Fibroblast of lung (primary cell): ENCODE results near the gene SETBP1. TPM values are rescaled to one million over a fixed set of nuclear protein-coding genes. Genes with fewer than 3 reads are reported as not detected.

Experiments
- DNase-seq, 2 donors: peaks; one replicate each; pipeline versions ENCODE4 v3.0.0 to v3.0.0-alpha.2; 2010; ENCODE audit warnings: low read depth in 2 of 2
- H2AFZ ChIP-seq: 2 replicates; pipeline ENCODE4 v1.5.1; 2012; ENCODE audit warnings: low read length, control low read depth, inconsistent platforms
- H3K27ac ChIP-seq: 2 replicates; pipeline ENCODE4 v1.5.1; 2011; ENCODE audit warnings: low read length, control low read depth; ENCODE audit not compliant: insufficient read depth
- H3K27me3 ChIP-seq: 2 replicates; pipeline ENCODE4 v1.5.1; 2011; ENCODE audit warnings: mild to moderate bottlenecking, low read length; ENCODE audit not compliant: control insufficient read depth, insufficient read depth
- H3K36me3 ChIP-seq: 2 replicates; pipeline ENCODE4 v1.5.1; 2011; ENCODE audit warnings: low read length; ENCODE audit not compliant: control insufficient read depth, insufficient read depth
- H3K4me1 ChIP-seq: 2 replicates; pipeline ENCODE4 v1.5.1; 2011; ENCODE audit warnings: low read length; ENCODE audit not compliant: control insufficient read depth, insufficient read depth; ENCODE audit errors: extremely low read depth
- H3K4me2 ChIP-seq: 2 replicates; pipeline ENCODE4 v1.5.1; 2011; ENCODE audit warnings: low read length, control low read depth; ENCODE audit not compliant: insufficient read depth; ENCODE audit errors: extremely low read depth
- H3K4me3 ChIP-seq, 4 experiments: fragments of 200-600 bp in 1 of 4; sonication (generic) in 1 of 4; replicated peaks in 1 of 4; 2 replicates each; pipeline ENCODE4 v1.5.1; 2011 to 2016; ENCODE audit warnings: low read length in 4 of 4, low read depth in 3 of 4, mild to moderate bottlenecking in 3 of 4, control low read depth in 2 of 4, inconsistent platforms in 1 of 4, mixed read lengths in 1 of 4; ENCODE audit not compliant: insufficient read depth in 1 of 4; ENCODE audit errors: control extremely low read depth in 1 of 4
- H3K79me2 ChIP-seq: 2 replicates; pipeline ENCODE4 v1.5.1; 2012; ENCODE audit warnings: mild to moderate bottlenecking, low read length, inconsistent platforms; ENCODE audit not compliant: control insufficient read depth, insufficient read depth
- H3K9ac ChIP-seq: 2 replicates; pipeline ENCODE4 v1.5.1; 2011; ENCODE audit warnings: mild to moderate bottlenecking, low read length, control low read depth; ENCODE audit not compliant: insufficient read depth
- H3K9me3 ChIP-seq: 2 replicates; pipeline ENCODE4 v1.5.1; 2012; ENCODE audit warnings: low read depth, low read length; ENCODE audit not compliant: control insufficient read depth, insufficient read depth
- H4K20me1 ChIP-seq: 2 replicates; pipeline ENCODE4 v1.5.1; 2011; ENCODE audit warnings: low read length; ENCODE audit not compliant: control insufficient read depth, insufficient read depth; ENCODE audit errors: extremely low read depth
- EZH2 ChIP-seq: IDR thresholded peaks from 2 replicates; pipeline ENCODE4 v1.5.1; 2012; ENCODE audit warnings: low read length, control low read depth, mild to moderate bottlenecking; ENCODE audit errors: missing control alignments
- polyA plus RNA-seq, 2 donors: library from polyadenylated mRNA; depleted of rRNA in 1 of 2; stranded (reverse) in 1 of 2; unstranded in 1 of 2; fragments of >200 nt; gene quantifications; 2 replicates each; pipeline ENCODE4 v1.2.1, GENCODE V29; 2011 to 2012; ENCODE audit warnings: missing spikeins in 1 of 2
- total RNA-seq: library from RNA; depleted of rRNA; stranded (reverse); fragments of >200 nt; gene quantifications from 2 replicates; pipeline ENCODE4 v1.2.1, GENCODE V29; 2014
- TF ChIP-seq, protein P1 (sequence below), 2 donors: IDR thresholded peaks in 1 of 2; conservative IDR thresholded peaks in 1 of 2; 1 replicate in 1 of 2; 2 replicates in 1 of 2; pipeline ENCODE4 v1.5.1; 2011 to 2012; ENCODE audit warnings: low read length in 2 of 2, control low read depth in 1 of 2, inconsistent platforms in 1 of 2, low read depth in 1 of 2, mild to moderate bottlenecking in 1 of 2

The SETBP1 gene
- total and polyA plus RNA-seq, 2 donors (not counting 1 experiment from before 2014, with no cell fraction given): 4.5 to 5.4 TPM

DNA sequence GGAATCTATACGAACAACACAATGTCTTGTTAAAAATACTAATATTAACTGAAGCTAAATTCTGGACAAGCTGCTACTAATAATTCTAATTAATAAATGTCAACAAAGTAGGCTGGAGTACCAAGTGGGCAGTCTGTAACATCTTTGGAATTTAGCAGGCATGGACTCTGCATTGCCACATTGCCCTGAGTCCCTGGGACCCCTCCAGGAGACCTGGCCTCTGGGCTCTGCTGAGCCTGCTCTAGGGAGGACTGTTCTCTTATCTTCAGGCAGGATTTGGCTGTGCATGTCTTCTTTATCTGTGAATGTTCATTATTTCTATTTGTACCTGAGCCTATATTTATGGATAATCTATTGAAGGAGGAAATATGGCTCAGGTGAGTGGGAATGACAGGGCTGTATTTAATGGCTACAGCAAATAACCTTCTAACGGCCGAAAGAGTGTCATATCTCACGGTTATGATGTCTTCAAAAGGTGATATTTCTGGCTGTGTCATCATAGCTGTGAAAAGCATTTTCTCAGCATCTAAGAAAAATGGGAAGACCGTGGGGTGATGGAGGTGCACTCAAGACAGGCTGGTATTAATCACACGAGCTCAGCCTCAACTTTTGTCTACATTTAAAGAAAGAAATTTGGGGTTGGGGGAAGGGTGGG, 28.6 kb upstream of the SETBP1 start:
- Histone ChIP-seq H3K4me2 (no peak overlapping the region), H3K27ac (no peak overlapping the region), H3K9me3 (no peaks in the 10 kb centered on the region), H3K79me2 (no peaks in the 10 kb centered on the region), H3K4me1 (no peaks in the 10 kb centered on the region), H3K4me3 (no peak overlapping the region), H3K9ac (no peak overlapping the region), H3K36me3 (no peaks in the 10 kb centered on the region), H3K27me3 (no peaks in the 10 kb centered on the region), H2AFZ (no peak overlapping the region), H4K20me1 (no peaks in the 10 kb centered on the region)
- DNase-seq: no peak
- TF ChIP-seq, protein P1, sequence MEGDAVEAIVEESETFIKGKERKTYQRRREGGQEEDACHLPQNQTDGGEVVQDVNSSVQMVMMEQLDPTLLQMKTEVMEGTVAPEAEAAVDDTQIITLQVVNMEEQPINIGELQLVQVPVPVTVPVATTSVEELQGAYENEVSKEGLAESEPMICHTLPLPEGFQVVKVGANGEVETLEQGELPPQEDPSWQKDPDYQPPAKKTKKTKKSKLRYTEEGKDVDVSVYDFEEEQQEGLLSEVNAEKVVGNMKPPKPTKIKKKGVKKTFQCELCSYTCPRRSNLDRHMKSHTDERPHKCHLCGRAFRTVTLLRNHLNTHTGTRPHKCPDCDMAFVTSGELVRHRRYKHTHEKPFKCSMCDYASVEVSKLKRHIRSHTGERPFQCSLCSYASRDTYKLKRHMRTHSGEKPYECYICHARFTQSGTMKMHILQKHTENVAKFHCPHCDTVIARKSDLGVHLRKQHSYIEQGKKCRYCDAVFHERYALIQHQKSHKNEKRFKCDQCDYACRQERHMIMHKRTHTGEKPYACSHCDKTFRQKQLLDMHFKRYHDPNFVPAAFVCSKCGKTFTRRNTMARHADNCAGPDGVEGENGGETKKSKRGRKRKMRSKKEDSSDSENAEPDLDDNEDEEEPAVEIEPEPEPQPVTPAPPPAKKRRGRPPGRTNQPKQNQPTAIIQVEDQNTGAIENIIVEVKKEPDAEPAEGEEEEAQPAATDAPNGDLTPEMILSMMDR (conservative IDR thresholded peaks at IDR 0.05 in 1 of 2, IDR thresholded peaks at IDR 0.05 in 1 of 2; ENCODE audit: low read depth in 1 of 2, low read length in 2 of 2): no peak
- TF ChIP-seq EZH2: no peak

DNA sequence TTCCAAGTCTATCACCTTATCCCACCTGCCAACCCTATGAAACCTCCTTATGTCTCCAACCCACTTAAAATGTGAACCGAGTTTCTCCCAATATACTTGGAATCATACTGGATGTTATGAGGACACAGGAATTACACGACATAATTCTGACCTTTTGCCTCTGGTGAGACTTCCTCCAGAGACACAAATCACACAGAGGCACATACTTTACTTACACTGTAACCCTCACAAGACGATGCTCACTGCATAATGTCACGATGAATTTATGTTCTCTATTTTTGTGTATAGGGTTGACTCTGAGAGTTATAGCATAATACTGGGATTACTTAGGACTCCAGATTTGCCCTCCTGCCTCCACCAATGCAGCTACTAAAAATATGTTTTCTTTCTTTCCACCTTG, 28.0 kb upstream of the SETBP1 start:
- H3K27me3 ChIP-seq: no peaks in the 10 kb centered on the region
- H3K27ac ChIP-seq: no peak overlapping the region

GRCh38 chr18:44654573-44654972, 26.1 kb upstream of the SETBP1 start:
- TF ChIP-seq EZH2: no peak
- TF ChIP-seq, protein P1 (conservative IDR thresholded peaks at IDR 0.05 in 1 of 2, IDR thresholded peaks at IDR 0.05 in 1 of 2; ENCODE audit: low read depth in 1 of 2, low read length in 2 of 2): no peak
- peak overlapping the region; percentile 16 for H3K4me2 ChIP-seq
- no peaks in the 10 kb centered on the region for H3K4me1 ChIP-seq
- H3K27me3 ChIP-seq: no peaks in the 10 kb centered on the region
- H3K9ac ChIP-seq: no peak overlapping the region
- no peaks in the 10 kb centered on the region for H3K79me2 ChIP-seq
- no peaks in the 10 kb centered on the region for H3K36me3 ChIP-seq
- no peaks in the 10 kb centered on the region for H3K9me3 ChIP-seq
- H2AFZ ChIP-seq: no peak overlapping the region
- no peak overlapping the region for H3K4me3 ChIP-seq
- peak; percentile 53 to 93 for DNase-seq
- H4K20me1 ChIP-seq: no peaks in the 10 kb centered on the region
- H3K27ac ChIP-seq: no peak overlapping the region

More for the DNA sequence above, 28.0 kb upstream of the SETBP1 start:
- Histone ChIP-seq H4K20me1 (no peaks in the 10 kb centered on the region), H3K4me3 (no peak overlapping the region), H3K36me3 (no peaks in the 10 kb centered on the region), H3K79me2 (no peaks in the 10 kb centered on the region), H3K4me2 (no peak overlapping the region), H2AFZ (no peak overlapping the region), H3K9ac (no peak overlapping the region), H3K9me3 (no peaks in the 10 kb centered on the region), H3K4me1 (no peaks in the 10 kb centered on the region)
- TF ChIP-seq EZH2: no peak
- TF ChIP-seq, protein P1 (conservative IDR thresholded peaks at IDR 0.05 in 1 of 2, IDR thresholded peaks at IDR 0.05 in 1 of 2; ENCODE audit: low read depth in 1 of 2, low read length in 2 of 2): no peak
- no peak for DNase-seq
